ENCODE measurements around the gene NFIX. TPM values are rescaled to one million over a fixed set of nuclear protein-coding genes. Genes with fewer than 3 reads are reported as not detected.

The NFIX gene
- total and polyA plus RNA-seq, 9 of the 15 experiments (the other 6 are each of a cell fraction or from before 2014, with no cell fraction given), result 0.28 to 26.8 (median 5.4) TPM

- TF ChIP-seq RBM22 (IDR thresholded peaks at IDR 0.05; ENCODE audit: low read depth, low read length, poor library complexity, severe bottlenecking) (peak; percentile 77), GABPB1 (CRISPR knock-in tag; IDR thresholded peaks at IDR 0.05) (peak; percentile 79; the same call in 1 of the 2 replicates), CREB5 (CRISPR knock-in tag; IDR thresholded peaks at IDR 0.05) (0 out of 2 replicates have a peak, but pooled peaks have one; percentile 53), ID3 (CRISPR knock-in tag; IDR thresholded peaks at IDR 0.05) (no peak), ID3 (tag; IDR thresholded peaks at IDR 0.05) (peak; percentile 86), POLR2G (IDR thresholded peaks at IDR 0.05; ENCODE audit: low read depth, low read length) (peak; percentile 84), DPF2 (IDR thresholded peaks at IDR 0.05) (no peak), ZBTB17 (CRISPR knock-in tag; IDR thresholded peaks at IDR 0.05) (peak; percentile 90), ELK1 (CRISPR knock-in tag; IDR thresholded peaks at IDR 0.05) (no peak), TAF1 (IDR thresholded peaks at IDR 0.05; ENCODE audit: control insufficient read depth, extremely low read depth, insufficient read depth, low read length, severe bottlenecking) (peak; percentile 60), SIN3B (IDR thresholded peaks at IDR 0.05; ENCODE audit: low read depth) (peak; percentile 42; the same call in 1 of the 2 replicates), SAP30 (IDR thresholded peaks at IDR 0.05; ENCODE audit: borderline replicate concordance, insufficient read depth, low read depth, low read length, poor library complexity, severe bottlenecking) (peak; percentile 50), TCF3 (CRISPR knock-in tag; IDR thresholded peaks at IDR 0.05) (no peak; the same call in 1 of the 2 replicates), FOXK2 (conservative IDR thresholded peaks at IDR 0.05 in 1 of 2, IDR thresholded peaks at IDR 0.05 in 1 of 2; ENCODE audit: low read depth in 2 of 2) (no peak), IRF9 (tag; IDR thresholded peaks at IDR 0.05) (no peak), FIP1L1 (IDR thresholded peaks at IDR 0.05; ENCODE audit: low read depth, low read length, poor library complexity, severe bottlenecking) (peak; percentile 70), UBTF (IDR thresholded peaks at IDR 0.05; ENCODE audit: borderline replicate concordance in 1 of 2, low read depth in 2 of 2, low read length in 2 of 2) (peak; percentile 76 to 93; a peak in 3 of 4 replicates), ZNF696 (CRISPR knock-in tag; conservative IDR thresholded peaks at IDR 0.05) (no peak), CAMTA2 (CRISPR knock-in tag; conservative IDR thresholded peaks at IDR 0.05) (peak; percentile 86; the same call in 1 of the 2 replicates)
Observed at GRCh38 chr19:13099073-13099999, 104.1 kb downstream of the NFIX start (continued).
